Measurements from ENCODE around the gene SLC28A1.

- no peak for TF ChIP-seq EGR1 (IDR thresholded peaks at IDR 0.05; ENCODE audit: low read depth in 2 of 2)
- no peak for TF ChIP-seq CTCF (IDR thresholded peaks at IDR 0.05; ENCODE audit: low read depth, low read length, missing input control)
- TF ChIP-seq REST (IDR thresholded peaks at IDR 0.05): no peak
- TF ChIP-seq JUND (IDR thresholded peaks at IDR 0.05): no peak
- TF ChIP-seq SP1 (IDR thresholded peaks at IDR 0.05): no peak
- TF ChIP-seq RAD21 (IDR thresholded peaks at IDR 0.05): no peak
- TF ChIP-seq YY1 (IDR thresholded peaks at IDR 0.05): no peak
- no peak for TF ChIP-seq TAF1 (conservative IDR thresholded peaks at IDR 0.05)
- no peak for TF ChIP-seq MAX (IDR thresholded peaks at IDR 0.05)
Observed at GRCh38 chr15:84970843-84971242, 86.4 kb downstream of the SLC28A1 start.
